CD14-positive monocyte (primary cell): ENCODE data around the gene GABRA1. TPM values are rescaled to one million over a fixed set of nuclear protein-coding genes. Genes with fewer than 3 reads are reported as not detected.

ENCODE experiments used
- DNase-seq, 3 donors: peaks; one replicate each; pipeline ENCODE4 v3.0.0-alpha.2; 2011 to 2022
- H2AFZ ChIP-seq: 2 replicates; pipeline ENCODE4 v1.6.0; 2012; ENCODE audit warnings: mild to moderate bottlenecking, low read depth, low read length, inconsistent platforms; ENCODE audit not compliant: insufficient read depth, poor library complexity, severe bottlenecking
- H3K27ac ChIP-seq, 2 donors: 1 replicate in 1 of 2; 2 replicates in 1 of 2; pipeline ENCODE4 v1.5.1; 2012 to 2013; ENCODE audit warnings: low read length in 2 of 2, control low read depth in 1 of 2, inconsistent platforms in 1 of 2, low read depth in 1 of 2, mild to moderate bottlenecking in 1 of 2
- H3K27me3 ChIP-seq, 2 donors: one replicate each; pipeline versions ENCODE4 v1.6.0 to v1.6.1; 2011 to 2013; ENCODE audit warnings: low read length in 2 of 2; ENCODE audit not compliant: control insufficient read depth in 2 of 2, insufficient read depth in 2 of 2
- H3K36me3 ChIP-seq, 2 donors: replicated peaks in 1 of 2; 1 replicate in 1 of 2; 2 replicates in 1 of 2; pipeline versions ENCODE4 v1.5.1 to v1.6.1; 2012 to 2013; ENCODE audit warnings: low read length in 2 of 2, control low read depth in 1 of 2, inconsistent platforms in 1 of 2, mild to moderate bottlenecking in 1 of 2; ENCODE audit not compliant: insufficient read depth in 2 of 2, control insufficient read depth in 1 of 2
- H3K4me1 ChIP-seq, 2 donors: 1 replicate in 1 of 2; 2 replicates in 1 of 2; pipeline versions ENCODE4 v1.5.1 to v1.6.1; 2012 to 2013; ENCODE audit warnings: low read length in 2 of 2, control low read depth in 1 of 2, inconsistent platforms in 1 of 2, mild to moderate bottlenecking in 1 of 2, moderate library complexity in 1 of 2; ENCODE audit not compliant: insufficient read depth in 2 of 2, control insufficient read depth in 1 of 2
- H3K4me2 ChIP-seq: replicated peaks from 2 replicates; pipeline ENCODE3; 2012; ENCODE audit warnings: low read length, moderate library complexity, mild to moderate bottlenecking; ENCODE audit not compliant: poor library complexity, severe bottlenecking; ENCODE audit errors: extremely low read depth
- H3K4me3 ChIP-seq, 3 experiments: fragments of 200-600 bp in 1 of 3; sonication (generic) in 1 of 3; replicated peaks in 1 of 3; 1 replicate in 2 of 3; 2 replicates in 1 of 3; pipeline ENCODE4 v1.5.1; 2011 to 2013; ENCODE audit warnings: low read length in 3 of 3, mild to moderate bottlenecking in 3 of 3, control low read depth in 2 of 3, low read depth in 2 of 3, inconsistent platforms in 1 of 3, moderate library complexity in 1 of 3
- H3K79me2 ChIP-seq: 2 replicates; pipeline ENCODE4 v1.6.0; 2012; ENCODE audit warnings: mild to moderate bottlenecking, control low read depth, inconsistent platforms, low read length, moderate library complexity; ENCODE audit not compliant: insufficient read depth
- H3K9ac ChIP-seq: 2 replicates; pipeline ENCODE4 v1.6.0; 2017; ENCODE audit warnings: low read length, mild to moderate bottlenecking; ENCODE audit not compliant: insufficient read depth, poor library complexity, severe bottlenecking
- H3K9me3 ChIP-seq, 2 donors: replicated peaks in 1 of 2; 1 replicate in 1 of 2; 2 replicates in 1 of 2; pipeline versions ENCODE4 v1.5.1 to v1.6.1; 2012 to 2013; ENCODE audit warnings: low read length in 2 of 2, control low read depth in 1 of 2; ENCODE audit not compliant: control insufficient read depth in 1 of 2, insufficient read depth in 1 of 2
- H4K20me1 ChIP-seq: 2 replicates; pipeline ENCODE4 v1.6.0; 2012; ENCODE audit warnings: mild to moderate bottlenecking, low read length, control low read depth, moderate library complexity; ENCODE audit not compliant: insufficient read depth
- H3K27ac Mint-ChIP-seq, 7 donors: one replicate each; pipeline ENCODE4 v1.8.0; 2020; ENCODE audit warnings: mild to moderate bottlenecking in 7 of 7, mixed read lengths in 7 of 7, moderate library complexity in 6 of 7, inconsistent platforms in 2 of 7
- H3K27me3 Mint-ChIP-seq, 3 donors: one replicate each; pipeline ENCODE4 v1.8.0; 2021 to 2022; ENCODE audit warnings: low read depth in 3 of 3, mild to moderate bottlenecking in 3 of 3, mixed read lengths in 3 of 3, moderate library complexity in 3 of 3, inconsistent platforms in 1 of 3
- H3K36me3 Mint-ChIP-seq, 2 donors: one replicate each; pipeline ENCODE4 v1.8.0; 2020; ENCODE audit warnings: mixed read lengths in 2 of 2, inconsistent platforms in 1 of 2, mild to moderate bottlenecking in 1 of 2
- H3K4me1 Mint-ChIP-seq: one replicate; pipeline ENCODE4 v1.8.0; 2020; ENCODE audit warnings: mild to moderate bottlenecking, mixed read lengths
- H3K4me3 Mint-ChIP-seq, 2 donors: one replicate each; pipeline ENCODE4 v1.8.0; 2020; ENCODE audit warnings: mild to moderate bottlenecking in 2 of 2, mixed read lengths in 2 of 2, moderate library complexity in 1 of 2
- H3K9me3 Mint-ChIP-seq, 7 donors: one replicate each; pipeline ENCODE4 v1.8.0; 2020 to 2022; ENCODE audit warnings: mixed read lengths in 7 of 7, mild to moderate bottlenecking in 6 of 7, moderate library complexity in 6 of 7, inconsistent platforms in 2 of 7
- WGBS: methylation state at CpG from one replicate; pipeline ENCODE4 v1.1.5; 2013; ENCODE audit warnings: missing lambda C conversion rate; ENCODE audit not compliant: insufficient coverage; 5-methylcytosine and 5-hydroxymethylcytosine counted together
- intact Hi-C, 2 donors: fragments of 100-400 bp; cut with micrococcal nuclease; formaldehyde crosslinking; loops; one replicate each; pipeline versions ENCODE4 v1.15.0 to v1.15.1; 2023
- polyA plus RNA-seq, 3 donors: library from polyadenylated mRNA; depleted of rRNA in 1 of 3; unstranded in 2 of 3; stranded (reverse) in 1 of 3; fragments of 300-500 nt in 2 of 3; fragments of >200 nt in 1 of 3; fragmentation: Illumina TruSeq in 2 of 3; gene quantifications; 1 replicate in 2 of 3; 2 replicates in 1 of 3; pipeline ENCODE4 v1.2.3, GENCODE V29; 2012 to 2021
- TF ChIP-seq, protein P1 (sequence below): fragments of 200-600 bp; IDR thresholded peaks from one replicate; pipeline ENCODE4 v1.8.0; 2022; ENCODE audit warnings: antibody characterized with exemption, mild to moderate bottlenecking

GABRA1 gene
- polyA plus RNA-seq, 3 donors, result not detected

- no peak for DNase-seq
- Mint-ChIP-seq H3K9me3 (peaks cover 0 to 4% (median 0%) of the 10 kb centered on the region in 7 donors), H3K27me3 (no peaks in the 10 kb centered on the region), H3K27ac (no peak overlapping the region), H3K4me1 (no peaks in the 10 kb centered on the region), H3K36me3 (no peaks in the 10 kb centered on the region), H3K4me3 (no peak overlapping the region)
- Histone ChIP-seq H2AFZ (no peak overlapping the region), H3K4me3 (no peak overlapping the region), H3K9me3 (no peaks in the 10 kb centered on the region), H3K9ac (no peak overlapping the region), H3K27ac (no peak overlapping the region), H3K4me2 (no peak overlapping the region), H3K27me3 (no peaks in the 10 kb centered on the region), H3K36me3 (no peaks in the 10 kb centered on the region), H4K20me1 (no peaks in the 10 kb centered on the region), H3K79me2 (no peaks in the 10 kb centered on the region), H3K4me1 (no peaks in the 10 kb centered on the region)
- intact Hi-C loops, result no loop called here
- TF ChIP-seq, protein P1, sequence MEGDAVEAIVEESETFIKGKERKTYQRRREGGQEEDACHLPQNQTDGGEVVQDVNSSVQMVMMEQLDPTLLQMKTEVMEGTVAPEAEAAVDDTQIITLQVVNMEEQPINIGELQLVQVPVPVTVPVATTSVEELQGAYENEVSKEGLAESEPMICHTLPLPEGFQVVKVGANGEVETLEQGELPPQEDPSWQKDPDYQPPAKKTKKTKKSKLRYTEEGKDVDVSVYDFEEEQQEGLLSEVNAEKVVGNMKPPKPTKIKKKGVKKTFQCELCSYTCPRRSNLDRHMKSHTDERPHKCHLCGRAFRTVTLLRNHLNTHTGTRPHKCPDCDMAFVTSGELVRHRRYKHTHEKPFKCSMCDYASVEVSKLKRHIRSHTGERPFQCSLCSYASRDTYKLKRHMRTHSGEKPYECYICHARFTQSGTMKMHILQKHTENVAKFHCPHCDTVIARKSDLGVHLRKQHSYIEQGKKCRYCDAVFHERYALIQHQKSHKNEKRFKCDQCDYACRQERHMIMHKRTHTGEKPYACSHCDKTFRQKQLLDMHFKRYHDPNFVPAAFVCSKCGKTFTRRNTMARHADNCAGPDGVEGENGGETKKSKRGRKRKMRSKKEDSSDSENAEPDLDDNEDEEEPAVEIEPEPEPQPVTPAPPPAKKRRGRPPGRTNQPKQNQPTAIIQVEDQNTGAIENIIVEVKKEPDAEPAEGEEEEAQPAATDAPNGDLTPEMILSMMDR, result no peak
- WGBS, result no CpG with 5 or more reads among the region's 1 CpG
These were observed 97.1 kb downstream of the GABRA1 start for GRCh38 chr5:161944974-161945373.

GRCh38 chr5:161946911-161947310, 99.0 kb downstream of the GABRA1 start:
- no peaks in the 10 kb centered on the region for H3K79me2 ChIP-seq
- H3K9me3 ChIP-seq, result no peaks in the 10 kb centered on the region
- H3K4me2 ChIP-seq, result no peak overlapping the region
- no peak for DNase-seq
- intact Hi-C loops, result no loop called here
- no peaks in the 10 kb centered on the region for H3K36me3 ChIP-seq
- Mint-ChIP-seq H3K27ac (no peak overlapping the region), H3K9me3 (peaks cover 0 to 4% (median 0%) of the 10 kb centered on the region in 7 donors), H3K27me3 (no peaks in the 10 kb centered on the region), H3K4me3 (no peak overlapping the region), H3K4me1 (no peaks in the 10 kb centered on the region), H3K36me3 (no peaks in the 10 kb centered on the region)
- H2AFZ ChIP-seq, result no peak overlapping the region
- no peaks in the 10 kb centered on the region for H3K4me1 ChIP-seq
- no peak overlapping the region for H3K4me3 ChIP-seq
- no peaks in the 10 kb centered on the region for H3K27me3 ChIP-seq
- WGBS, result no CpG with 5 or more reads among the region's 4 CpGs
- no peaks in the 10 kb centered on the region for H4K20me1 ChIP-seq
- TF ChIP-seq, protein P1, result no peak
- no peak overlapping the region for H3K27ac ChIP-seq
- H3K9ac ChIP-seq, result no peak overlapping the region

Other genes starting within 250 kb of the GABRA1 start
- gene GABRA6, start 162.4 kb upstream of the GABRA1 start, polyA plus RNA-seq, result not detected
- not detected for gene GABRG2, start 219.7 kb downstream of the GABRA1 start, polyA plus RNA-seq